ENCODE measurements around the gene APCDD1L. TPM values are rescaled to one million over a fixed set of nuclear protein-coding genes. Genes with fewer than 3 reads are reported as not detected.

The APCDD1L gene
- total and polyA plus RNA-seq, 7 donors: 0.03 to 1.2 (median 0.14) TPM

- ATAC-seq (no peak), DNase-seq (no peak)
- Histone ChIP-seq H3K27ac (no peak overlapping the region), H3K9me3 (no peaks in the 10 kb centered on the region), H3K27me3 (ENCODE audit: insufficient read depth in 3 of 3, low read length in 2 of 3) (no peaks in the 10 kb centered on the region), H3K4me1 (peaks cover 14% of the 10 kb centered on the region), H3K4me3 (no peak overlapping the region), H3K36me3 (ENCODE audit: insufficient read depth in 1 of 2, low read depth in 1 of 2) (peaks cover 2 to 55% of the 10 kb centered on the region in 2 donors)
- intact Hi-C loops (cut with DNase I): no loop called here
- TF ChIP-seq CTCF (IDR thresholded peaks at IDR 0.05): no peak
Measured at GRCh38 chr20:58441723-58442122, 73.5 kb downstream of the APCDD1L start.

GRCh38 chr20:58440021-58440767, 75.0 kb downstream of the APCDD1L start:
- WGBS, 3 donors: 71 to 75% (median 73%) methylated on average over 5 of the region's 5 CpGs
- Histone ChIP-seq H3K4me3 (no peak overlapping the region), H3K9me3 (no peaks in the 10 kb centered on the region), H3K36me3 (ENCODE audit: insufficient read depth in 1 of 2, low read depth in 1 of 2) (peaks cover 2 to 49% of the 10 kb centered on the region in 2 donors), H3K4me1 (peaks cover 14% of the 10 kb centered on the region), H3K27me3 (ENCODE audit: insufficient read depth in 3 of 3, low read length in 2 of 3) (no peaks in the 10 kb centered on the region), H3K27ac (peak overlapping the region; percentile 42)
- ATAC-seq (peak in 2 of 4 donors; percentile 36 to 47), DNase-seq (no peak)
- intact Hi-C loops (cut with DNase I): no loop called here
- TF ChIP-seq CTCF (IDR thresholded peaks at IDR 0.05): no peak

GRCh38 chr20:58438970-58439808, 76.0 kb downstream of the APCDD1L start:
- no peak for TF ChIP-seq CTCF (IDR thresholded peaks at IDR 0.05)
- ATAC-seq (peak in 2 of 4 donors; percentile 47 to 58), DNase-seq (no peak)
- Histone ChIP-seq H3K9me3 (no peaks in the 10 kb centered on the region), H3K27me3 (ENCODE audit: insufficient read depth in 3 of 3, low read length in 2 of 3) (no peaks in the 10 kb centered on the region), H3K27ac (peak overlapping the region; percentile 42), H3K4me1 (peaks cover 14% of the 10 kb centered on the region), H3K4me3 (no peak overlapping the region), H3K36me3 (ENCODE audit: insufficient read depth in 1 of 2, low read depth in 1 of 2) (peaks cover 2 to 39% of the 10 kb centered on the region in 2 donors)
- intact Hi-C loops (cut with DNase I): no loop called here
- 77 to 78% (median 78%) methylated on average over 5 of the region's 5 CpGs for WGBS, 3 donors

GRCh38 chr20:58436868-58437645, 78.1 kb downstream of the APCDD1L start:
- TF ChIP-seq CTCF (IDR thresholded peaks at IDR 0.05): no peak
- H3K9me3 ChIP-seq: no peaks in the 10 kb centered on the region
- peaks cover 26% of the 10 kb centered on the region for H3K4me1 ChIP-seq
- H3K4me3 ChIP-seq: no peak overlapping the region
- 83 to 93% (median 89%) methylated on average over 5 of the region's 5 CpGs for WGBS, 3 donors
- no peaks in the 10 kb centered on the region for H3K27me3 ChIP-seq (ENCODE audit: insufficient read depth in 3 of 3, low read length in 2 of 3)
- no peak overlapping the region for H3K27ac ChIP-seq
- peaks cover 2 to 22% of the 10 kb centered on the region in 2 donors for H3K36me3 ChIP-seq (ENCODE audit: insufficient read depth in 1 of 2, low read depth in 1 of 2)
- no peak for DNase-seq
- peak; percentile 42 to 64 (median 61) for ATAC-seq
- intact Hi-C loops (cut with DNase I): no loop called here
